GM23338 (cell line): ENCODE results near the gene TENT4A. TPM values are rescaled to one million over a fixed set of nuclear protein-coding genes. Genes with fewer than 3 reads are reported as not detected.

Experiments
- CREB1 ChIP-seq: fragments of 250-450 bp; sonication (Bioruptor Pico); IDR thresholded peaks from 2 replicates; pipeline ENCODE4 v1.5.0; 2020; ENCODE audit warnings: low read depth, mild to moderate bottlenecking, moderate library complexity
- EZH2phosphoT487 ChIP-seq: fragments of 200-600 bp; sonication (generic); IDR thresholded peaks from one replicate; pipeline ENCODE4 v1.8.1; 2018; ENCODE audit warnings: antibody characterized with exemption; ENCODE audit not compliant: unreplicated experiment
- POLR2AphosphoS5 ChIP-seq: IDR thresholded peaks from 2 replicates; pipeline ENCODE4 v1.6.1; 2016; ENCODE audit warnings: antibody characterized with exemption, low read depth
- ZNF114 ChIP-seq: fragments of 250-450 bp; sonication (Bioruptor Pico); IDR thresholded peaks from 2 replicates; pipeline ENCODE4 v1.5.0; 2020; ENCODE audit warnings: mild to moderate bottlenecking, moderate library complexity
- polyA plus RNA-seq: library from polyadenylated mRNA; unstranded; fragments of >200 nt; fragmentation: Nextera tagmentation; extraction: Ambion mirVana; gene quantifications from 2 replicates; pipeline ENCODE4 v1.2.1, GENCODE V29; 2016
- total RNA-seq: library from RNA; depleted of rRNA; stranded (reverse); fragments of >200 nt; shearing (Covaris generic); gene quantifications from 2 replicates; pipeline ENCODE4 v1.2.3, GENCODE V29; 2014
- TF ChIP-seq, protein P1 (sequence below): fragments of 250-450 bp; sonication (Bioruptor Pico); IDR thresholded peaks from 2 replicates; pipeline ENCODE4 v1.5.0; 2020; ENCODE audit warnings: mild to moderate bottlenecking, moderate library complexity
- TF ChIP-seq, protein P2 (sequence below): IDR thresholded peaks from one replicate; pipeline ENCODE4 v1.6.1; 2018; ENCODE audit warnings: antibody characterized with exemption; ENCODE audit not compliant: unreplicated experiment
- TF ChIP-seq, protein P3 (sequence below): IDR thresholded peaks from 2 replicates; pipeline ENCODE4 v1.6.1; 2016; ENCODE audit warnings: antibody characterized with exemption

The TENT4A gene
- total and polyA plus RNA-seq, 2 experiments from 2014 or later: 5.3 to 24.0 TPM

DNA sequence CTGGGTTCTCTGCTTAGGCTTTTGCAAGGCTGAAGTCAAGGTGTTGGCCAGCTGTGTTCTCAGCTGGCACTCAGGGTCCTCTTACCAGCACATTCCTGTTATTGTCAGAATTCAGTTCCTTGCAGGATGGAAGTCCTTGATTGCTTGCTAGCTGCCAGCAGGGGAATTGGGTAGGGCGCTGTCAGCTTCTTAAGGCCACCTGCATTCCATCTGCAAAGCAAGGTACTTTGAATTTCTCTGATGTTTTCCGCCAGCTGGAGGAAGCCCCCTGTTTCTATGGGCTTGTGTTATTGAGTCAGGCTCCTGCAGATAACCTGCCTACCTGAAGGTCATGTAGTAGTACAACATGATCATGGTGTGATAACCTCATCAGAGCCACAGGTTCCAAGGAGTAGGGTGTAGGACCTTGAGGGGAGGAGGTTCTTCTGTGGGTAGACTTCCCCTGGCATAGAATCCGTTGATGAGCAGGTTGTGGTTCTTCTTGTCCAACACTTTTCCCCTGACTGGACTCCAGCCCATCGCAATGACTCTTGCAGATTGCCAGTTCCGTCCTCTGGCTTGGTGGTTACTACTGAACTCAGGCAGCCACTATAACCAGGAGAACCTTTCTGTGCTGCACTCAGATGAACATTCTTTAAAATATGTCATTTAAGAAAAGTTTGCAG, 6.8 kb downstream of the TENT4A start (continued):
- TF ChIP-seq, protein P1, sequence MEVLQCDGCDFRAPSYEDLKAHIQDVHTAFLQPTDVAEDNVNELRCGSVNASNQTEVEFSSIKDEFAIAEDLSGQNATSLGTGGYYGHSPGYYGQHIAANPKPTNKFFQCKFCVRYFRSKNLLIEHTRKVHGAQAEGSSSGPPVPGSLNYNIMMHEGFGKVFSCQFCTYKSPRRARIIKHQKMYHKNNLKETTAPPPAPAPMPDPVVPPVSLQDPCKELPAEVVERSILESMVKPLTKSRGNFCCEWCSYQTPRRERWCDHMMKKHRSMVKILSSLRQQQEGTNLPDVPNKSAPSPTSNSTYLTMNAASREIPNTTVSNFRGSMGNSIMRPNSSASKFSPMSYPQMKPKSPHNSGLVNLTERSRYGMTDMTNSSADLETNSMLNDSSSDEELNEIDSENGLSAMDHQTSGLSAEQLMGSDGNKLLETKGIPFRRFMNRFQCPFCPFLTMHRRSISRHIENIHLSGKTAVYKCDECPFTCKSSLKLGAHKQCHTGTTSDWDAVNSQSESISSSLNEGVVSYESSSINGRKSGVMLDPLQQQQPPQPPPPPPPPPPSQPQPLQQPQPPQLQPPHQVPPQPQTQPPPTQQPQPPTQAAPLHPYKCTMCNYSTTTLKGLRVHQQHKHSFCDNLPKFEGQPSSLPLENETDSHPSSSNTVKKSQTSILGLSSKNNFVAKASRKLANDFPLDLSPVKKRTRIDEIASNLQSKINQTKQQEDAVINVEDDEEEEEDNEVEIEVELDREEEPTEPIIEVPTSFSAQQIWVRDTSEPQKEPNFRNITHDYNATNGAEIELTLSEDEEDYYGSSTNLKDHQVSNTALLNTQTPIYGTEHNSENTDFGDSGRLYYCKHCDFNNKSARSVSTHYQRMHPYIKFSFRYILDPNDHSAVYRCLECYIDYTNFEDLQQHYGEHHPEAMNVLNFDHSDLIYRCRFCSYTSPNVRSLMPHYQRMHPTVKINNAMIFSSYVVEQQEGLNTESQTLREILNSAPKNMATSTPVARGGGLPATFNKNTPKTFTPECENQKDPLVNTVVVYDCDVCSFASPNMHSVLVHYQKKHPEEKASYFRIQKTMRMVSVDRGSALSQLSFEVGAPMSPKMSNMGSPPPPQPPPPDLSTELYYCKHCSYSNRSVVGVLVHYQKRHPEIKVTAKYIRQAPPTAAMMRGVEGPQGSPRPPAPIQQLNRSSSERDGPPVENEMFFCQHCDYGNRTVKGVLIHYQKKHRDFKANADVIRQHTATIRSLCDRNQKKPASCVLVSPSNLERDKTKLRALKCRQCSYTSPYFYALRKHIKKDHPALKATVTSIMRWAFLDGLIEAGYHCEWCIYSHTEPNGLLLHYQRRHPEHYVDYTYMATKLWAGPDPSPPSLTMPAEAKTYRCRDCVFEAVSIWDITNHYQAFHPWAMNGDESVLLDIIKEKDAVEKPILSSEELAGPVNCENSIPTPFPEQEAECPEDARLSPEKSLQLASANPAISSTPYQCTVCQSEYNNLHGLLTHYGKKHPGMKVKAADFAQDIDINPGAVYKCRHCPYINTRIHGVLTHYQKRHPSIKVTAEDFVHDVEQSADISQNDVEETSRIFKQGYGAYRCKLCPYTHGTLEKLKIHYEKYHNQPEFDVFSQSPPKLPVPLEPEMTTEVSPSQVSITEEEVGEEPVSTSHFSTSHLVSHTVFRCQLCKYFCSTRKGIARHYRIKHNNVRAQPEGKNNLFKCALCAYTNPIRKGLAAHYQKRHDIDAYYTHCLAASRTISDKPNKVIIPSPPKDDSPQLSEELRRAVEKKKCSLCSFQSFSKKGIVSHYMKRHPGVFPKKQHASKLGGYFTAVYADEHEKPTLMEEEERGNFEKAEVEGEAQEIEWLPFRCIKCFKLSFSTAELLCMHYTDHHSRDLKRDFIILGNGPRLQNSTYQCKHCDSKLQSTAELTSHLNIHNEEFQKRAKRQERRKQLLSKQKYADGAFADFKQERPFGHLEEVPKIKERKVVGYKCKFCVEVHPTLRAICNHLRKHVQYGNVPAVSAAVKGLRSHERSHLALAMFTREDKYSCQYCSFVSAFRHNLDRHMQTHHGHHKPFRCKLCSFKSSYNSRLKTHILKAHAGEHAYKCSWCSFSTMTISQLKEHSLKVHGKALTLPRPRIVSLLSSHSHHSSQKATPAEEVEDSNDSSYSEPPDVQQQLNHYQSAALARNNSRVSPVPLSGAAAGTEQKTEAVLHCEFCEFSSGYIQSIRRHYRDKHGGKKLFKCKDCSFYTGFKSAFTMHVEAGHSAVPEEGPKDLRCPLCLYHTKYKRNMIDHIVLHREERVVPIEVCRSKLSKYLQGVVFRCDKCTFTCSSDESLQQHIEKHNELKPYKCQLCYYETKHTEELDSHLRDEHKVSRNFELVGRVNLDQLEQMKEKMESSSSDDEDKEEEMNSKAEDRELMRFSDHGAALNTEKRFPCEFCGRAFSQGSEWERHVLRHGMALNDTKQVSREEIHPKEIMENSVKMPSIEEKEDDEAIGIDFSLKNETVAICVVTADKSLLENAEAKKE (CRISPR knock-in tag): no peak
- TF ChIP-seq, protein P2, sequence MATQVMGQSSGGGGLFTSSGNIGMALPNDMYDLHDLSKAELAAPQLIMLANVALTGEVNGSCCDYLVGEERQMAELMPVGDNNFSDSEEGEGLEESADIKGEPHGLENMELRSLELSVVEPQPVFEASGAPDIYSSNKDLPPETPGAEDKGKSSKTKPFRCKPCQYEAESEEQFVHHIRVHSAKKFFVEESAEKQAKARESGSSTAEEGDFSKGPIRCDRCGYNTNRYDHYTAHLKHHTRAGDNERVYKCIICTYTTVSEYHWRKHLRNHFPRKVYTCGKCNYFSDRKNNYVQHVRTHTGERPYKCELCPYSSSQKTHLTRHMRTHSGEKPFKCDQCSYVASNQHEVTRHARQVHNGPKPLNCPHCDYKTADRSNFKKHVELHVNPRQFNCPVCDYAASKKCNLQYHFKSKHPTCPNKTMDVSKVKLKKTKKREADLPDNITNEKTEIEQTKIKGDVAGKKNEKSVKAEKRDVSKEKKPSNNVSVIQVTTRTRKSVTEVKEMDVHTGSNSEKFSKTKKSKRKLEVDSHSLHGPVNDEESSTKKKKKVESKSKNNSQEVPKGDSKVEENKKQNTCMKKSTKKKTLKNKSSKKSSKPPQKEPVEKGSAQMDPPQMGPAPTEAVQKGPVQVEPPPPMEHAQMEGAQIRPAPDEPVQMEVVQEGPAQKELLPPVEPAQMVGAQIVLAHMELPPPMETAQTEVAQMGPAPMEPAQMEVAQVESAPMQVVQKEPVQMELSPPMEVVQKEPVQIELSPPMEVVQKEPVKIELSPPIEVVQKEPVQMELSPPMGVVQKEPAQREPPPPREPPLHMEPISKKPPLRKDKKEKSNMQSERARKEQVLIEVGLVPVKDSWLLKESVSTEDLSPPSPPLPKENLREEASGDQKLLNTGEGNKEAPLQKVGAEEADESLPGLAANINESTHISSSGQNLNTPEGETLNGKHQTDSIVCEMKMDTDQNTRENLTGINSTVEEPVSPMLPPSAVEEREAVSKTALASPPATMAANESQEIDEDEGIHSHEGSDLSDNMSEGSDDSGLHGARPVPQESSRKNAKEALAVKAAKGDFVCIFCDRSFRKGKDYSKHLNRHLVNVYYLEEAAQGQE: no peak
- TF ChIP-seq POLR2AphosphoS5: no peak
- TF ChIP-seq EZH2phosphoT487: no peak
- TF ChIP-seq CREB1: no peak
- no peak for TF ChIP-seq ZNF114 (CRISPR knock-in tag)
- TF ChIP-seq, protein P3, sequence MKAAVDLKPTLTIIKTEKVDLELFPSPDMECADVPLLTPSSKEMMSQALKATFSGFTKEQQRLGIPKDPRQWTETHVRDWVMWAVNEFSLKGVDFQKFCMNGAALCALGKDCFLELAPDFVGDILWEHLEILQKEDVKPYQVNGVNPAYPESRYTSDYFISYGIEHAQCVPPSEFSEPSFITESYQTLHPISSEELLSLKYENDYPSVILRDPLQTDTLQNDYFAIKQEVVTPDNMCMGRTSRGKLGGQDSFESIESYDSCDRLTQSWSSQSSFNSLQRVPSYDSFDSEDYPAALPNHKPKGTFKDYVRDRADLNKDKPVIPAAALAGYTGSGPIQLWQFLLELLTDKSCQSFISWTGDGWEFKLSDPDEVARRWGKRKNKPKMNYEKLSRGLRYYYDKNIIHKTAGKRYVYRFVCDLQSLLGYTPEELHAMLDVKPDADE: no peak
